ENCODE measurements around the gene PRDM16.

DNA sequence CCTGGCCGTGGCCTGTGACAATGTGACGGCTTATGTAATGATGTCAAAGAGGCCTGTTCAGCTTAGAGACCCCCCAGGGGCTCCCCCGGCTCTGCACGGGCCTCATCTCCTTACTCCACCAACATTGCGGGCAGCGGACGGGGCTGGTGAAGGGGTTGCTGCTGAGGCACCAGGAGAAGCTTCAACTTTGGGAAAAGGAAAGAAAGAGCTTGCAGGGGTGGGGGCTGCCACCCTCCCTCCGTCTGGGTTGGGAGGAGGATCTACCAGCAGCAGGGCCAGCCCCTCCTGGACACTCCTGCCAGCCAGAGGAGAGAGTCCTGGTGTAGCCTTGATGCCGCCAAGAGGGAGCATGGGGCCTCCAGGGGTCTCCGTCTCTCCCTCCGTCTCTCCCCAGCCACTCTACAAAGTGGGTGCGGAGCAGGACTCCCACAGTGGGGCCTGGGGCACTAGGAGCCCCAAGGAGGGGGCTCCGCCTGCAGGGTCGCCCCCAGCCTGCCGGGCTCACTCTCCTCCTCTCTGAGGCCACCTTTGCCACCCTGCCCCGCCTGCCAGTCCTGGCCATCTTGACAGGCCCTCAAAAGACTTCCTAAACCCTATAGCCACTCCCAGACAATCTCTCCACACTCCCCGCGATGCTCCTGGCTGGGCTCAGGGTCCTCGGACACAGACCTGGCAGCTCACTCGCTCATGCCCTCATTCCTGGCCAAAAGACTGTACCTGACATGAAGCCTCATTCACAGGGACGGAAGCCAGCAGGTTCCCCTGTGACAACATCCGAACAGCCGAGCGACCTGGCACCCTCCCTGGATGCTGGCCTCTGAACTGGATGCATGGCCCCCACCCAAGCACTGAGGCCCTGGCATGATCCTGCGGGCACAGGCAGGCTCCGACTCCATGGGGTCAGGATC is 255.0 kb downstream of the PRDM16 start:
- TF ChIP-seq CTCF (IDR thresholded peaks at IDR 0.05): no peak
- no peak for TF ChIP-seq POLR2A (IDR thresholded peaks at IDR 0.05)
